Suprapubic skin (tissue), 4 donors: ENCODE data around the gene MEIOSIN. TPM values are rescaled to one million over a fixed set of nuclear protein-coding genes. Genes with fewer than 3 reads are reported as not detected.
"Not testable (repeated sequence)": the region's sequence is repeated elsewhere in the genome, so short reads cannot be mapped to it uniquely, and the experiment has no call there.

Experiments
- DNase-seq, 2 donors: peaks; one replicate each; pipeline ENCODE4 v3.0.0-alpha.2; 2019; ENCODE audit warnings: low spot score in 2 of 2
- H3K27ac ChIP-seq: fragments of 200-600 bp; sonication (generic); one replicate; pipeline ENCODE4 v1.5.1; 2019
- H3K27me3 ChIP-seq: fragments of 200-600 bp; sonication (generic); one replicate; pipeline ENCODE4 v1.5.1; 2019
- H3K36me3 ChIP-seq: fragments of 200-600 bp; sonication (generic); one replicate; pipeline ENCODE4 v1.5.1; 2019
- H3K4me1 ChIP-seq: fragments of 200-600 bp; sonication (generic); one replicate; pipeline ENCODE4 v1.5.1; 2019
- H3K4me3 ChIP-seq: fragments of 200-600 bp; sonication (generic); one replicate; pipeline ENCODE4 v1.5.1; 2019; ENCODE audit warnings: mild to moderate bottlenecking
- H3K9me3 ChIP-seq: fragments of 200-600 bp; sonication (generic); one replicate; pipeline ENCODE4 v1.5.1; 2019
- CTCF ChIP-seq, 2 donors: fragments of 200-600 bp in 1 of 2; fragments of 450-650 bp in 1 of 2; sonication (generic) in 1 of 2; IDR thresholded peaks; one replicate each; pipeline ENCODE4 v1.5.1; 2016 to 2019; ENCODE audit warnings: antibody characterized with exemption in 2 of 2, mild to moderate bottlenecking in 1 of 2, moderate library complexity in 1 of 2
- EP300 ChIP-seq: sonication (generic); formaldehyde crosslinking; IDR thresholded peaks from one replicate; pipeline ENCODE4 v1.6.1; 2017; ENCODE audit warnings: antibody characterized with exemption
- POLR2A ChIP-seq, 2 donors: fragments of 450-650 bp; IDR thresholded peaks; one replicate each; pipeline ENCODE4 v1.6.1; 2017; ENCODE audit warnings: antibody characterized with exemption in 2 of 2, mild to moderate bottlenecking in 2 of 2, moderate library complexity in 2 of 2
- POLR2AphosphoS5 ChIP-seq, 3 donors: sonication (generic); formaldehyde crosslinking; IDR thresholded peaks; one replicate each; pipeline ENCODE4 v1.6.1; 2017; ENCODE audit warnings: antibody characterized with exemption in 3 of 3
- WGBS: methylation state at CpG from one replicate; pipeline ENCODE4 v1.1.5; 2018; 5-methylcytosine and 5-hydroxymethylcytosine counted together
- total RNA-seq, 4 donors: library from RNA; depleted of rRNA; stranded (reverse); fragments of >200 nt; gene quantifications; one replicate each; pipeline ENCODE4 v1.1.0, GENCODE V29; 2016

Gene MEIOSIN
- total RNA-seq, 4 donors from 2014 or later, result not detected

GRCh38 chr19:45794627-45795026, 61.4 kb downstream of the MEIOSIN start:
- 78% methylated on average over 1 of the region's 2 CpGs for WGBS
- Histone ChIP-seq H3K9me3 (no peaks in the 10 kb centered on the region), H3K4me1 (peaks cover 34% of the 10 kb centered on the region), H3K4me3 (no peak overlapping the region), H3K27ac (no peak overlapping the region), H3K27me3 (no peaks in the 10 kb centered on the region), H3K36me3 (peaks cover 4% of the 10 kb centered on the region)
- DNase-seq, result no peak
- TF ChIP-seq EP300, result no peak
- no peak for TF ChIP-seq POLR2A (IDR thresholded peaks at IDR 0.05)
- TF ChIP-seq CTCF (IDR thresholded peaks at IDR 0.05), result no peak
- no peak for TF ChIP-seq POLR2AphosphoS5 (IDR thresholded peaks at IDR 0.05)

- TF ChIP-seq CTCF (IDR thresholded peaks at IDR 0.05), result peak; percentile 85 to 87
- no peak for TF ChIP-seq POLR2AphosphoS5 (IDR thresholded peaks at IDR 0.05)
- TF ChIP-seq EP300, result no peak
- peaks cover 11% of the 10 kb centered on the region for H3K4me1 ChIP-seq
- no peak for DNase-seq
- H3K27me3 ChIP-seq, result no peaks in the 10 kb centered on the region
- H3K4me3 ChIP-seq, result no peak overlapping the region
- 8% methylated on average over 10 of the region's 10 CpGs for WGBS
- no peak overlapping the region for H3K27ac ChIP-seq
- no peaks in the 10 kb centered on the region for H3K36me3 ChIP-seq
- no peaks in the 10 kb centered on the region for H3K9me3 ChIP-seq
Observed at GRCh38 chr19:45798995-45799517, 65.8 kb downstream of the MEIOSIN start.

- H3K9me3 ChIP-seq, H3K4me3 ChIP-seq, H3K27ac ChIP-seq, DNase-seq, H3K36me3 ChIP-seq, H3K27me3 ChIP-seq: not testable (repeated sequence)
- 55% methylated on average over 5 of the region's 5 CpGs for WGBS
- peaks cover 11% of the 10 kb centered on the region for H3K4me1 ChIP-seq
Observed at GRCh38 chr19:45799541-45799940, 66.3 kb downstream of the MEIOSIN start.

GRCh38 chr19:45800070-45800553, 66.9 kb downstream of the MEIOSIN start:
- TF ChIP-seq POLR2A (IDR thresholded peaks at IDR 0.05), result no peak
- TF ChIP-seq CTCF (IDR thresholded peaks at IDR 0.05), result no peak
- no peak for TF ChIP-seq EP300
- no peak for TF ChIP-seq POLR2AphosphoS5 (IDR thresholded peaks at IDR 0.05)
- Histone ChIP-seq H3K27me3 (no peaks in the 10 kb centered on the region), H3K4me1 (peaks cover 11% of the 10 kb centered on the region), H3K4me3 (no peak overlapping the region), H3K9me3 (no peaks in the 10 kb centered on the region), H3K36me3 (no peaks in the 10 kb centered on the region), H3K27ac (no peak overlapping the region)
- DNase-seq, result no peak
- 73% methylated on average over 6 of the region's 8 CpGs for WGBS

- H3K4me1 ChIP-seq, result peaks cover 11% of the 10 kb centered on the region
- no peak for DNase-seq
- H3K27me3 ChIP-seq, result no peaks in the 10 kb centered on the region
- 84% methylated on average over 7 of the region's 7 CpGs for WGBS
- H3K36me3 ChIP-seq, result no peaks in the 10 kb centered on the region
- no peak overlapping the region for H3K4me3 ChIP-seq
- no peaks in the 10 kb centered on the region for H3K9me3 ChIP-seq
- H3K27ac ChIP-seq, result no peak overlapping the region
- no peak for TF ChIP-seq POLR2AphosphoS5 (IDR thresholded peaks at IDR 0.05)
- TF ChIP-seq CTCF (IDR thresholded peaks at IDR 0.05), result no peak
- no peak for TF ChIP-seq EP300
- TF ChIP-seq POLR2A (IDR thresholded peaks at IDR 0.05), result no peak
Observed at GRCh38 chr19:45801603-45802175, 68.5 kb downstream of the MEIOSIN start.
